Cerebellar cortex (tissue), 1 donor: ENCODE measurements around the gene ITGAX.
"Not testable (repeated sequence)": the region's sequence is repeated elsewhere in the genome, so short reads cannot be mapped to it uniquely, and the experiment has no call there.

Experiments
- DNase-seq: peaks from one replicate; pipeline ENCODE4 v3.0.0-alpha.2; 2015; ENCODE audit warnings: low spot score

Gene ITGAX

GRCh38 chr16:31410082-31410481 lies 55.1 kb downstream of the ITGAX start:
- no peak for DNase-seq

- no peak for DNase-seq
Observed at GRCh38 chr16:31411024-31411844, 56.3 kb downstream of the ITGAX start.

- no peak for DNase-seq
Observed at GRCh38 chr16:31412750-31413149, 57.8 kb downstream of the ITGAX start.

GRCh38 chr16:31413381-31413780 lies 58.4 kb downstream of the ITGAX start:
- DNase-seq = no peak

GRCh38 chr16:31413943-31414342 lies 59.0 kb downstream of the ITGAX start:
- no peak for DNase-seq

- DNase-seq = no peak
Observed at GRCh38 chr16:31414706-31415105, 59.7 kb downstream of the ITGAX start.

GRCh38 chr16:31416371-31416770 lies 61.4 kb downstream of the ITGAX start:
- no peak for DNase-seq

GRCh38 chr16:31417036-31417435 lies 62.1 kb downstream of the ITGAX start:
- DNase-seq = not testable (repeated sequence)

- no peak for DNase-seq
Observed at GRCh38 chr16:31417916-31418315, 62.9 kb downstream of the ITGAX start.

- DNase-seq = no peak
Observed at GRCh38 chr16:31420037-31420436, 65.1 kb downstream of the ITGAX start.

- DNase-seq = no peak
Observed at GRCh38 chr16:31421587-31421986, 66.6 kb downstream of the ITGAX start.

- no peak for DNase-seq
Observed at GRCh38 chr16:31423241-31423640, 68.3 kb downstream of the ITGAX start.

GRCh38 chr16:31423801-31424200 lies 68.8 kb downstream of the ITGAX start:
- no peak for DNase-seq

GRCh38 chr16:31427441-31428278 lies 72.7 kb downstream of the ITGAX start:
- DNase-seq = peak; percentile 66

GRCh38 chr16:31428279-31428597 lies 73.3 kb downstream of the ITGAX start, which contains the start of gene COX6A2:
Gene COX6A2 (minus strand): TSS chr16:31428360. CDS start chr16:31428325, 35 bp downstream.
- peak; percentile 18 for DNase-seq

- DNase-seq = peak; percentile 23
Observed at GRCh38 chr16:31428638-31429247, 73.8 kb downstream of the ITGAX start.

GRCh38 chr16:31429314-31429713 lies 74.3 kb downstream of the ITGAX start:
- peak; percentile 50 for DNase-seq

- DNase-seq = no peak
Observed at GRCh38 chr16:31429796-31430195, 74.8 kb downstream of the ITGAX start.

- no peak for DNase-seq
Observed at GRCh38 chr16:31430380-31431052, 75.5 kb downstream of the ITGAX start.
